Left hindlimb (tissue), 1 donor: ENCODE data around the gene KIF27.
"Not testable (repeated sequence)": the region's sequence is repeated elsewhere in the genome, so short reads cannot be mapped to it uniquely, and the experiment has no call there.

Source experiments
- DNase-seq: peaks from one replicate; pipeline ENCODE4 v3.0.0-alpha.2; 2018

Gene KIF27

DNA sequence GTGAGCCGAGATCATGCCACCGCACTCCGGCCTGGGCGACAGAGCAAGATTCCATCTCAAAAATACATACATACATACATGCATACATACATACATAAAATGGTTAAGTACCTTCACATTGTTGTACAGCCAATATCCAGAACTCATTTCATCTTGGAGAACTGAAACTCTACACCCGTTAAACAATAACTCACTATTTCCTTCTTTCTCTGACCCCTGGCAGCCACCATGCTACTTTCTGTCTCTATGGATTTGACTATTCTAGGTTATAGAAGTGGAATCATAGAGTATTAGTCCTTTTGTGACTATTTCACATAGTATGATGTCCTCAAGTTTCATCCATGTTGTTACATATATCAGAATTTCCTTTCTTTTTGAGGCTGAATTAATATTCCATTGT lies 9.6 kb upstream of the KIF27 start:
- no peak for DNase-seq

DNA sequence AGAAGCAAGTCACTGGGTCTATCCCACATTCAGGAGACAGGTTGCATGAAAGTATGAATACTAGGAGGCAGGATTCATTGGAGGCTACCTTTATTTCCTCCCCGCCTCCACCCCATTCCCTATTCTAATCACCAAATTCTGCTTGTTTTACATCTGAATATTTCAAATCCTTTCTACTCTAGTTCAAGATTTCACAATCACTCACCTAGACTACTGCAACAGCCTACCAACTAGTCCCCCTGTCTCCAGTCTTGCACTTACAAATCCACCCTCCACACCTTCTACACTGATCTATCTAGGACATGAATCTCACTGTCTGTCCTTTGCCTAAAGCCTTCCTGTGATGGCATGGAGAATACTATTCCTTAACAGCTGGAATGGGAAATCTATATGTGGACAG lies 6.4 kb upstream of the KIF27 start:
- DNase-seq = no peak

- DNase-seq = no peak
These were observed 734 bp downstream of the KIF27 start for GRCh38 chr9:83920469-83920926.

DNA sequence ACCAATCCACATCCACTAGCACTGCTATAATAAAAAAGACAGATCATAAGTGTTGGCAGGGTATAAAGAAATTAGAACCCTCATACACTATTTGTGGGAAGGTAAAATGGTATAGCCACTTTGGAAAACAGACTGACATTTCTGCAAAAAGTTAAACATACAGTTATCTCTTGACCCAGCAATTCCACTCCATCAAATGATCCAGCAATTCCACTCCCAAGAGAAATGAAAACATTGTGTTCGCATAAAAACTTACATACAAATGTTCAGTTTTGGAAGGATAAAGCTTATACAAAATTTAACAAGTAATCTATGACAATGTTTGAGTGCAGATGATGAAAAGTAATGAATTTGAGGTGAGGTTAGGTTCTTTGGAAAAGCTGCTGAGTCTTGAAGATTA lies 2.1 kb downstream of the KIF27 start:
- no peak for DNase-seq

- DNase-seq = not testable (repeated sequence)
These were observed 9.0 kb downstream of the KIF27 start for GRCh38 chr9:83912194-83912593.

- no peak for DNase-seq
These were observed 15.1 kb downstream of the KIF27 start for GRCh38 chr9:83906144-83906543.

DNA sequence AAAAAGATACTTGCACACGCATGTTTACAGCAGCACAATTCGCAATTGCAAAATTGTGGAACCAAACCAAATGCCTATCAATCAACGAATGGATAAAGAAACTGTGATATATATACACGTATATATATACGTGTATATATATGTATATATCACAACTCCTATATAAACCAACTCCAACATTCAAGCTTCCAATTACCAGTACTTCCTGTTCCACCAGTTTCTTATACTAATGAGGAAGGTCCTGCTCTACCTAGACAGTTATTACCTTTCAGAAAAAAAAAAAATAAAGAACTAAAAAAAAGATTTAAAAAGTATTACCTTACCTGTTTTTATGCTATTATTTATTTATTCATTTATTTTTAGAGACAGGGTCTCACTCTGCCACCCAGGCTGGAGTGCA lies 20.6 kb downstream of the KIF27 start:
- not testable (repeated sequence) for DNase-seq

GRCh38 chr9:83894301-83894700 lies 26.9 kb downstream of the KIF27 start:
- DNase-seq = not testable (repeated sequence)

DNA sequence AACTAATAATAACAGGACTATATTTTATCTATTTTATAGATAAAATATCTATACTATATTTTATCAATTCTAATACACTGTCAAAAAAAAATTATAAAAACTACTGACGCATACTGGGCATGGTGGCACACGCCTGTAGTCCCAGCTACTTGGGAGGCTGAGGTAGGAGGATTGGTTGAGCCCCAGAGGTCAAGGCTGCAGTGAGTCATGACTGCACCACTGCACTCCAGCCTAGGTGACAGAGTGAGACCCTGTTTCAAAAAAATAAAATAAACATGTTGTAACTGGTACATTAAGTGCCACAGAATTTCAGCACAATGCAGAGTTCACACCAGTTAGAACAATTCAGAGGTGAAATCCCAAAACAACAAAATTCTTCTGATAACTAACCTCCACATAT lies 34.7 kb downstream of the KIF27 start:
- not testable (repeated sequence) for DNase-seq

DNA sequence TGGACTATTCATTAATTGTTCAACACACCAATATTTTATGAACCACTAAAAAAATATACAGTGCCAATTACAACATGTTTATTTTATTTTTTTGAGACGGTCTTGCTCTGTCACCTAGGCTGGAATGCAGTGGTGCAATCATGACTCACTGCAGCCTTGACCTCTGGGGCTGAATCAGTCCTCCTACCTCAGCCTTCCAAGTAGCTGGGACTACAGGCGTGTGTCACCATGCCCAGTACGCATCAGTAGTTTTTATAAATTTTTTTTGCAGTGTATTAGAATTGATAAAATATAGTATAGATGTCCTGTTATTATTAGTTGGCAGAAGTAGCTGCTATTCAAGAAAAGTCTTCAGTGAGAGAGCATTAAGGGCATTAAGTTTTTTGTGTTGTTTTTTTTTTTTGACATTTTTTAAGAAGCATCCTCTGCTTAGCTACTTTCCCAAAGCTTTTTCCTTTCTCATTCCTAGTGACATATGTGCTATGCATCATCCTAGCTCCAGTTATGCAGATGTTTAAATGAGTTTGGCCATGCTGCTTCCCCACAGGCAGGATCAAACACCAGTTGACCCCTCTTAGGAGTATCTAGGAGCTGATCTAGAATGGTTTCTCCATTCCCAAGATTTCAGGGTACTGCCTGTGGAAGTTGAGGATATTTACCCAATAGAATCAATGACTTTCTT lies 35.5 kb downstream of the KIF27 start:
- DNase-seq = not testable (repeated sequence)

- DNase-seq = not testable (repeated sequence)
These were observed 39.4 kb downstream of the KIF27 start for GRCh38 chr9:83881687-83882408.

DNA sequence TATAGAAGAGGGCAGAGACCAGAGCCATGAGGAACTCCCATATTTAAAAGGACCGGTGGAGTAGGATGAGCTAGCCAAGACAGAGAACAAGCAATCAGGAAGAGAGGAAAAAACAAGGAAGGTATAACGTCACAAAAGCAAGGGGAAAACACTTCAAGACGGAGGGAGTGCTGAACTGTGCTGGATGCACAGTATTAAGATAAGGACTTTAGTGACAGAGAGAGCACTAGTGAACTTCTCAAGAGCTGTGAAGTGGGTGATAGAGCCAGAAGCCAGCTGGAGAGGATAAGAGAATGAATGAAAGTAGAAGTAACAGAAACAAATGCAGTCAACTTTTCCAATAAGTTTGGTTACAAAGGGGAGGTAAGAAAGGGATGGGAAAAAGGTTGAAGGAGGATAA lies 45.7 kb downstream of the KIF27 start:
- not testable (repeated sequence) for DNase-seq

DNA sequence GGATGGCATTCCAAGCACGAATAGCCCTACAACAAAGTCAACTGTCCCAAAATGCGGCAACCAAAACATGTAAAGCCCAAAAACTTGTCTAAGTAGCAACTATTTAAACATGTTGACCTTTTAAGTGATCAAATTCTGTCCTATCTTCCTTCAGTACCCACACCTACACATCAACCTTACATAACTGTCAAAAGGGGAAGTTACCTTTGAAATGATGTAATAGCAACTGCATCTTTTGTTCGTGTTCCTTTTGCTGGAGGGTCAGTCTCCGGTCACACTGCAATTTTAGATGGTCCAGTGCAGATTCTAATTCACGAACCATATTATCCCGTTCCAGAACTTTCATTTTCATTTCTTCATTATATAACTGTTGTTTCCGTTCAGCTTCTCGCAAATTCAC lies 71.3 kb downstream of the KIF27 start:
- not testable (repeated sequence) for DNase-seq

GRCh38 chr9:83837070-83837643 lies 84.1 kb downstream of the KIF27 start:
- not testable (repeated sequence) for DNase-seq

- not testable (repeated sequence) for DNase-seq
These were observed 90.7 kb downstream of the KIF27 start for GRCh38 chr9:83830426-83831071.

- DNase-seq = not testable (repeated sequence)
These were observed 96.1 kb downstream of the KIF27 start for GRCh38 chr9:83824986-83825623.

GRCh38 chr9:83817356-83818278 lies 103.6 kb downstream of the KIF27 start, which contains the start of gene GKAP1:
Gene GKAP1 (minus strand): TSS chr9:83817769. CDS start chr9:83806517, 11,252 bp downstream.
- DNase-seq = peak; percentile 84

DNA sequence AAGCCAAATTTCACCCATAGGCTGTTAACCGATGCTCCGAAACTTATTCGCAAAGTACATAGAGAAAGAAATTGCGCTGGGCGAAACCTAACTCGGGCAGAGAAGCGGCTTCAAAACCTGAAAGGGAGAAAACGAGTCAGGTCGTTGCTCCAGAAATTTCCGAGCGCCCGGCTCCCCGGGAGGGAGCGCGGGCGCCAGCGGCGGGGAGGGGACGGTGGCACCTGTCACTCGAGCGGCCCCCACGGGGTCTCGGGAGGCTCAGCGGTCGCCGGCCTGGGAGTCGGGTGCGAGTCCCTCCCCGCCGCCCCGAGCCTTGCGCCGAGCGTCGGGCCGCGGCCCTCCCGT lies 104.2 kb downstream of the KIF27 start:
- peak; percentile 44 for DNase-seq

DNA sequence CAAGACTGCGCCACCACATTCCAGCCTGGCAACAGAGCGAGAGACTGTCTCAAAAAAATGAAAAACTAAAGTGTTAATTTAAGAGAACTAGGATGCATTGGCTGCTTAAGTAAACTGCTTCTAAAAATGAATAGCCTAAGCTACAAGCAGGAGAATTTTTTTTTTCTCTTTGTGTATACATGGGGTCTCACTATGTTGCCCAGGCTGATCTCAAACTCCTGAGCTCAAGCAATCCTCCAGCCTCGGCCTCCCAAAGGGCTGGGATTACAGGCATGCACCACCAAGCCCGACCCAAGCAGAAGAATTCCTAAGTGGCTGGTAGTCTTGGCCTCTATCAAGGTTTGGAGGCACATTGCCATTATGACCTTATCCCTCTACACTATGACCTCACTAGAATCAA lies 106.1 kb downstream of the KIF27 start:
- not testable (repeated sequence) for DNase-seq

- not testable (repeated sequence) for DNase-seq
These were observed 112.0 kb downstream of the KIF27 start for GRCh38 chr9:83809213-83809612.

- not testable (repeated sequence) for DNase-seq
These were observed 116.8 kb downstream of the KIF27 start for GRCh38 chr9:83804454-83804853.

DNA sequence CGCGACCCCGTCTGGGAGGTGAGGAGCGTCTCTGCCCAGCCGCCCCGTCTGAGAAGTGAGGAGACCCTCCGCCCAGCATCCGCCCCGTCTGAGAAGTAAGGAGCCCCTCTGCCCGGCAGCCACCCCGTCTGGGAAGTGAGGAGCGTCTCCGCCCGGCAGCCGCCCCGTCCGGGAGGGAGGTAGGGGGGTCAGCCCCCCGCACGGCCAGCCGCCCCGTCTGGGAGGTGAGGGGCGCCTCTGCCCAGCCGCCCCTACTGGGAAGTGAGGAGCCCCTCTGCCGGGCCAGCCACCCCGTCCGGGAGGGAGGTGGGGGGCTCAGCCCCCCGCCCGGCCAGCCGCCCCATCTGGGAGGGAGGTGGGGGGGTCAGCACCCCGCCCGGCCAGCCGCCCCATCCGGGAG lies 117.3 kb downstream of the KIF27 start:
- not testable (repeated sequence) for DNase-seq
